ENCODE measurements around the gene NMNAT1.

Gene NMNAT1

GRCh38 chr1:9927259-9927658 lies 16.0 kb upstream of the NMNAT1 start:
- no peak for TF ChIP-seq CTCF (IDR thresholded peaks at IDR 0.05; ENCODE audit: extremely low read depth, missing control alignments)
- no peak for DNase-seq (ENCODE audit: low spot score)

GRCh38 chr1:9929431-9930385 lies 13.6 kb upstream of the NMNAT1 start:
- DNase-seq (ENCODE audit: low spot score), result no peak
- no peak for TF ChIP-seq CTCF (IDR thresholded peaks at IDR 0.05; ENCODE audit: extremely low read depth, missing control alignments)

- TF ChIP-seq CTCF (IDR thresholded peaks at IDR 0.05; ENCODE audit: extremely low read depth, missing control alignments), result peak; percentile 16
- DNase-seq (ENCODE audit: low spot score), result peak; percentile 63
Measured at GRCh38 chr1:9942399-9942938, 806 bp upstream of the NMNAT1 start.

GRCh38 chr1:9946315-9946714 lies 3.0 kb downstream of the NMNAT1 start:
- no peak for DNase-seq (ENCODE audit: low spot score)
- TF ChIP-seq CTCF (IDR thresholded peaks at IDR 0.05; ENCODE audit: extremely low read depth, missing control alignments), result no peak

- TF ChIP-seq CTCF (IDR thresholded peaks at IDR 0.05; ENCODE audit: extremely low read depth, missing control alignments), result no peak
- no peak for DNase-seq (ENCODE audit: low spot score)
Measured at GRCh38 chr1:9957726-9958125, 14.5 kb downstream of the NMNAT1 start.

GRCh38 chr1:9960011-9960410 lies 16.7 kb downstream of the NMNAT1 start:
- DNase-seq (ENCODE audit: low spot score), result no peak
- TF ChIP-seq CTCF (IDR thresholded peaks at IDR 0.05; ENCODE audit: extremely low read depth, missing control alignments), result no peak

Measured in GM20000 (cell line).